Activated T-cell treated with anti-CD3 and anti-CD28 coated beads for 48 hours (primary cell): ENCODE results near the gene ARHGAP6.

ENCODE experiments used
- DNase-seq: peaks from one replicate; pipeline ENCODE4 v3.0.0-alpha.2; 2020; ENCODE audit warnings: low read depth

The ARHGAP6 gene

GRCh38 chrX:11355259-11355909 is 310.3 kb downstream of the ARHGAP6 start:
- no peak for DNase-seq

GRCh38 chrX:11352296-11352741 is 313.4 kb downstream of the ARHGAP6 start:
- no peak for DNase-seq

GRCh38 chrX:11351375-11352295 is 314.1 kb downstream of the ARHGAP6 start:
- no peak for DNase-seq

- no peak for DNase-seq
These were observed 315.9 kb downstream of the ARHGAP6 start for GRCh38 chrX:11349661-11350337.

GRCh38 chrX:11349020-11349419 is 316.7 kb downstream of the ARHGAP6 start:
- no peak for DNase-seq

GRCh38 chrX:11347300-11347699 is 318.4 kb downstream of the ARHGAP6 start:
- no peak for DNase-seq

- no peak for DNase-seq
These were observed 319.5 kb downstream of the ARHGAP6 start for GRCh38 chrX:11346121-11346682.

- no peak for DNase-seq
These were observed 323.0 kb downstream of the ARHGAP6 start for GRCh38 chrX:11342673-11343072.

GRCh38 chrX:11341274-11342201 is 324.2 kb downstream of the ARHGAP6 start:
- DNase-seq: no peak

GRCh38 chrX:11337292-11338009 is 328.3 kb downstream of the ARHGAP6 start:
- no peak for DNase-seq

- no peak for DNase-seq
These were observed 329.5 kb downstream of the ARHGAP6 start for GRCh38 chrX:11336201-11336600.

- DNase-seq: no peak
These were observed 331.6 kb downstream of the ARHGAP6 start for GRCh38 chrX:11334165-11334564.

- DNase-seq: no peak
These were observed 333.9 kb downstream of the ARHGAP6 start for GRCh38 chrX:11331788-11332187.

GRCh38 chrX:11329021-11329420 is 336.7 kb downstream of the ARHGAP6 start:
- no peak for DNase-seq

- no peak for DNase-seq
These were observed 337.6 kb downstream of the ARHGAP6 start for GRCh38 chrX:11328134-11328533.

GRCh38 chrX:11321986-11322385 is 343.7 kb downstream of the ARHGAP6 start:
- no peak for DNase-seq

GRCh38 chrX:11319806-11320520 is 345.8 kb downstream of the ARHGAP6 start:
- no peak for DNase-seq

- DNase-seq: no peak
These were observed 354.0 kb downstream of the ARHGAP6 start for GRCh38 chrX:11311706-11312105.

GRCh38 chrX:11309220-11309619 is 356.5 kb downstream of the ARHGAP6 start:
- no peak for DNase-seq

- no peak for DNase-seq
These were observed 360.1 kb downstream of the ARHGAP6 start for GRCh38 chrX:11305641-11306040.
